Endothelial cell (in vitro differentiated cells): Measurements from ENCODE around the gene SNAP29. TPM values are rescaled to one million over a fixed set of nuclear protein-coding genes. Genes with fewer than 3 reads are reported as not detected.
"Not testable (repeated sequence)": the region's sequence is repeated elsewhere in the genome, so short reads cannot be mapped to it uniquely, and the experiment has no call there.

Source experiments
- DNase-seq: peaks from one replicate; pipeline ENCODE4 v3.0.0; 2021; ENCODE audit warnings: low spot score
- H3K27ac Mint-ChIP-seq: one replicate; pipeline ENCODE4 v1.8.0; 2021; ENCODE audit warnings: mixed read lengths, inconsistent platforms; ENCODE audit not compliant: unreplicated experiment
- H3K27me3 Mint-ChIP-seq: one replicate; pipeline ENCODE4 v1.8.0; 2021; ENCODE audit warnings: mild to moderate bottlenecking, moderate library complexity, mixed read lengths, inconsistent platforms; ENCODE audit not compliant: unreplicated experiment
- H3K36me3 Mint-ChIP-seq: one replicate; pipeline ENCODE4 v1.8.0; 2021; ENCODE audit warnings: mild to moderate bottlenecking, low read depth, mixed read lengths, inconsistent platforms; ENCODE audit not compliant: unreplicated experiment
- H3K4me1 Mint-ChIP-seq: one replicate; pipeline ENCODE4 v1.8.0; 2021; ENCODE audit warnings: mild to moderate bottlenecking, mixed read lengths, inconsistent platforms; ENCODE audit not compliant: unreplicated experiment
- H3K4me3 Mint-ChIP-seq: one replicate; pipeline ENCODE4 v1.8.0; 2021; ENCODE audit warnings: mild to moderate bottlenecking, mixed read lengths, inconsistent platforms; ENCODE audit not compliant: unreplicated experiment
- H3K9me3 Mint-ChIP-seq: one replicate; pipeline ENCODE4 v1.8.0; 2021; ENCODE audit warnings: mixed read lengths, inconsistent platforms; ENCODE audit not compliant: unreplicated experiment
- total RNA-seq: library from RNA; stranded (reverse); fragmentation: NEBNext Ultra II Directional; extraction: Animal tissue kit (Norgen Biotek cat#: 25700); gene quantifications from one replicate; pipeline ENCODE4 v1.2.1, GENCODE V29; 2021; ENCODE audit not compliant: unreplicated experiment
- TF ChIP-seq, protein P1 (sequence below): fragments of 200-600 bp; sonication (generic); IDR thresholded peaks from one replicate; pipeline ENCODE4 v1.5.0; 2021; ENCODE audit warnings: antibody characterized with exemption; ENCODE audit not compliant: unreplicated experiment

The SNAP29 gene
- total RNA-seq, 1 donor from 2014 or later = 22.7 TPM

DNA sequence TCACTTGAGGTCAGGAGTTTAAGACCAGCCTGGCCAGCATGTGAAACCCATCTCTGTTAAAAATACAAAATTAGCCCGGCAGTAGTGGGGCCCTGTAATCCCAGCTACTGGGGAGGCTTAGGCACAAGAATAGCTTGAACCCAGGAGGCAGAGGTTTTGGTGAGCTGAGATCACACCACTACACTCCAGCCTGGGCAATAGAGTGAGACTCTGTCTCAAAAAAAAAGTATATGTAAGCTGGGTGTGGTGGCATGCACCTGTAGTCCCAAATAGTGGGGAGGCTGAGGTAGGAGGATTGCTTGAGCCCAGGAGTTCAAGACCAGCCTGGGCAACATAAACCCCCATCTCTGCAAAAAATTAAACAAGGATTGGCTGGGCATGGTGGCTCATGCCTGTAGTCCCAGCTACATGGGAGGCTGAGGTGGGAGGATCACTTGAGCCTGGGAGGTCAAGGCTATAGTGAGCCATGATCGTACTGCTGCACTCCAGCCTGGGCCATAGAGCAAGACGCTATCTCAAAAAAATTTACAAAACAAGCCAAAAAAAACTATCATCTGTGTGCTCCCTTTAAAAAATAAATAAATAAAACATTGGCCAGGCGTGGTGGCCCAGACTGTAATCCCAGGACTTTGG is 69.2 kb downstream of the SNAP29 start:
- no peak overlapping the region for H3K4me3 Mint-ChIP-seq
- TF ChIP-seq, protein P1, sequence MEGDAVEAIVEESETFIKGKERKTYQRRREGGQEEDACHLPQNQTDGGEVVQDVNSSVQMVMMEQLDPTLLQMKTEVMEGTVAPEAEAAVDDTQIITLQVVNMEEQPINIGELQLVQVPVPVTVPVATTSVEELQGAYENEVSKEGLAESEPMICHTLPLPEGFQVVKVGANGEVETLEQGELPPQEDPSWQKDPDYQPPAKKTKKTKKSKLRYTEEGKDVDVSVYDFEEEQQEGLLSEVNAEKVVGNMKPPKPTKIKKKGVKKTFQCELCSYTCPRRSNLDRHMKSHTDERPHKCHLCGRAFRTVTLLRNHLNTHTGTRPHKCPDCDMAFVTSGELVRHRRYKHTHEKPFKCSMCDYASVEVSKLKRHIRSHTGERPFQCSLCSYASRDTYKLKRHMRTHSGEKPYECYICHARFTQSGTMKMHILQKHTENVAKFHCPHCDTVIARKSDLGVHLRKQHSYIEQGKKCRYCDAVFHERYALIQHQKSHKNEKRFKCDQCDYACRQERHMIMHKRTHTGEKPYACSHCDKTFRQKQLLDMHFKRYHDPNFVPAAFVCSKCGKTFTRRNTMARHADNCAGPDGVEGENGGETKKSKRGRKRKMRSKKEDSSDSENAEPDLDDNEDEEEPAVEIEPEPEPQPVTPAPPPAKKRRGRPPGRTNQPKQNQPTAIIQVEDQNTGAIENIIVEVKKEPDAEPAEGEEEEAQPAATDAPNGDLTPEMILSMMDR = no peak
- no peak for DNase-seq
- H3K27me3 Mint-ChIP-seq = no peaks in the 10 kb centered on the region
- H3K36me3 Mint-ChIP-seq = no peaks in the 10 kb centered on the region
- H3K4me1 Mint-ChIP-seq = peaks cover 24% of the 10 kb centered on the region
- H3K9me3 Mint-ChIP-seq = no peaks in the 10 kb centered on the region
- no peak overlapping the region for H3K27ac Mint-ChIP-seq

DNA sequence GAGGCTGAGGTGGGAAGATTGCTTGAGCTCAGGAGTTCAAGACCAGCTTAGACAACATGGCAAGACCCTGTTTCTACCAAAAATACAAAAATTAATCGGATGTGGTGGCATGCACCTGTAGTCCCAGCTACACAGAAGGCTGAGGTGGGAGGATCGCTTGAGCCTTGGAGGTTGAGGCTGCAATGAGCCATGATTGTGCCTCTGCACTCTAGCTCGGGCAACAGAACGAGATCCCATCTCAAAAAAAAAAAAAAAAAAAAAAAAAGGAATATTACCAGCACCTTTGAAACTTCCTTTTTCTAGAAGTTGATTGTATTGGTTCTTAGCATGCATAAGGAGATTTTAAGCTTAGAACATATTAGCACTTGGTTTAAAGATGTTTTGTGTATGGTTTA is 69.8 kb downstream of the SNAP29 start:
- Mint-ChIP-seq H3K27me3 (no peaks in the 10 kb centered on the region), H3K36me3 (no peaks in the 10 kb centered on the region), H3K4me3 (no peak overlapping the region), H3K9me3 (no peaks in the 10 kb centered on the region), H3K27ac (no peak overlapping the region), H3K4me1 (peaks cover 24% of the 10 kb centered on the region)
- DNase-seq = no peak
- TF ChIP-seq, protein P1 = no peak

DNA sequence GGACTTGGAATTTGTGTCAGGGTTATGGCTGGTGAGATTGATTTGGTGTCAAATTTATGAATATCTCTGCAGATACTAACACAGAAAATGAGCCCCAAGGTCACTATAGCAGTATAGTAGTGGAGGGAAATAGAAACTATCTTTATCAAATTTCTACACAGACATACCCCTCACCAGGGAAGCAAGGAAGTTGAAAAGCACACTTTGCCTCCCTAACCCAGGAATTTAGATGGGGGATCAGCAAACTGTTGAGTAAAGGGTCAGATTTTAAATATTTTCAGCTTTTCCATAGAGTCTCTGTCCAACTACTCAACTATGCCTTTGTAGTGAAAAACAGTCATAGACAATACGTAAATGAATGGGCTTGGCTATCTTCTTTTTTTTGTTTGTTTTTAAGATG is 71.2 kb downstream of the SNAP29 start:
- no peak overlapping the region for H3K4me3 Mint-ChIP-seq
- peaks cover 21% of the 10 kb centered on the region for H3K4me1 Mint-ChIP-seq
- H3K27me3 Mint-ChIP-seq = no peaks in the 10 kb centered on the region
- peaks cover 7% of the 10 kb centered on the region for H3K36me3 Mint-ChIP-seq
- DNase-seq = no peak
- TF ChIP-seq, protein P1 = no peak
- H3K9me3 Mint-ChIP-seq = no peaks in the 10 kb centered on the region
- H3K27ac Mint-ChIP-seq = no peak overlapping the region

DNA sequence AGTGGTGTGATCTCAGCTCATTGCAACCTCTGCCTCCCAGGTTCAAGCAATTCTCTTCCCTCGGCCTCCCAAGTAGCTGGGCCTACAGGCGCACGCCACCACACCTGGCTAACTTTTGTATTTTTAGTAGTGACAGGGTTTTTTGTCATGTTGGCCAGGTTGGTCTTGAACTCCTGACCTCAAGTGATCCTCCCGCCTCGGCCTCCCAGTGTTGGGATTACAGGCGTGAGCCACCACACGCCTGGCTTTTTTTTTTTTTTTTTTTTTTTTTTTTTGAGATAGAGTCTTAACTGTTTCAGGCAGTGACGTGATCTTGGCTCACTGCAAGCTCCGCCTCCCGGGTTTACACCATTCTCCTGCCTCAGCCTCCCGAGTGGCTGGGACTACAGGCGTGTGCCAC is 71.6 kb downstream of the SNAP29 start:
- H3K4me1 Mint-ChIP-seq = peaks cover 17% of the 10 kb centered on the region
- not testable (repeated sequence) for H3K4me3 Mint-ChIP-seq, H3K9me3 Mint-ChIP-seq, H3K36me3 Mint-ChIP-seq, DNase-seq, H3K27me3 Mint-ChIP-seq, H3K27ac Mint-ChIP-seq

DNA sequence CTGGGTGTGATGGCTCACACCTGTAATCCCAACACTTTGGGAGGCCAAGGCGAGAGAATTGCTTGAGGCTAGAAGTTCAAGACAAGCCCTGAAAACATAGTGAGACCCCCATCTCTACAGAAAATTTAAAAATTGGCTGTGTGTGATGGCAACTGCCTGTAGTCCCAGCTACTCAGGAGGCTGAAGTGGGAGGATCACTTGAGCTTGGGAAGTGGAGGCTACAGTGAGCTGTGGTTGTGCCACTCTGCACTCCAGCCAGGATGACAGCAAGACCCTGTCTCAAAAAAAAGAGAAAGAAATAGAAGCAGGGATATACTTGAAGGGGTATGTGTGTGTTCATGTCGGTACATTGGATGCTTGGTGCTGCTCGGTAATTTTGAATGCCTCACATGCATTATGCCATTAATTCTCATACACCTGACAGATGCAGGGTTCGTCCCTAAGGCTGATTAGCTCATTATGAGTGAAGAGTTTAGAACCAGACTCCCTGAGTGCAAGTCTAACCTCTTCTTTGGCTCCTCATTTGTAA is 72.4 kb downstream of the SNAP29 start:
- Mint-ChIP-seq H3K27ac (no peak overlapping the region), H3K36me3 (peaks cover 7% of the 10 kb centered on the region)

More for the DNA sequence above, 72.4 kb downstream of the SNAP29 start:
- H3K9me3 Mint-ChIP-seq = no peaks in the 10 kb centered on the region
- H3K4me1 Mint-ChIP-seq = peaks cover 10% of the 10 kb centered on the region
- no peaks in the 10 kb centered on the region for H3K27me3 Mint-ChIP-seq
- DNase-seq = no peak
- H3K4me3 Mint-ChIP-seq = no peak overlapping the region
- TF ChIP-seq, protein P1 = no peak
